ENCODE data around the gene RALGAPA2. TPM values are rescaled to one million over a fixed set of nuclear protein-coding genes. Genes with fewer than 3 reads are reported as not detected.

RALGAPA2 gene
- total RNA-seq, 1 donor from 2014 or later = 16.5 TPM

DNA sequence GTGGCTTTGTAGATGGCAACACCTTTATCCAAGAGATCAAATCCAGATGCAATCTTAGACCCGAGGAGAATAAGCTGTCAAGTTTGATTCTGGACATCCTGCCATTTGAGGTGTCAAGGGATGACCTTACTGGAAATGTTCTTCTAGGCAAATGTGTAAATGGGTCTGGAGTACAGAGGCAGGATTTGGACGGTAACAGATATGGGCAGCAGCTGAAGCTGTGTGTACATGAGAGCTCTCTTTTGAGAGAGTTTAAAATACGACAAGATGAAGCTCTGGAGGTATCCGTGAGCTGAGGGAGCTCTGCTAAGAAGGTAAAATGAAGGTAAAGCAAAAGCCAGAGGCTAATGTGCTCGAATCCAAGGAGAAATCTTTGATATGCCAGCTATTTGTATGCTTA, 56.6 kb downstream of the RALGAPA2 start:
- intact Hi-C loops (cut with DNase I) = no loop called here
- no peak for ATAC-seq

DNA sequence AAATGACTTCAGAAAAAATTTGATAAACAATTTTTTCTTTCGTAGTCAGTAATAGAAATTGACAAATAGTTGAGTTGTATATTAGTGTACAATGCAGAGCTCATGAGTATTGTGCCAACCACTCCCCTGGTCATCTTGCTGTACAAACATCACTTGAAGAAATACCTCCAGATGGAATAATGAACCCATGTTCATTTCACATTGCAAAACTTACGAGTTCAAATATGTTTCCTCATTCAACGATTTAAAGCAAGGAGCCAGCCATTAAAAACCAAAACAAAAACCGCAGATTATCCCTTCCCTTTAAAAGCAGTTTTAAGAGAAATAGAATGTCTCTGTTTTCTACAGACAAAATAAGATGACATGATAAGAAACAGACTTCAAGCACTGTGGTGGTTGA, 62.5 kb downstream of the RALGAPA2 start:
- DNase-seq (ENCODE audit: missing footprints) (no peak), ATAC-seq (no peak)
- intact Hi-C loops (cut with DNase I) = no loop called here

More for the DNA sequence above, 56.6 kb downstream of the RALGAPA2 start:
- no peak for DNase-seq (ENCODE audit: missing footprints)

DNA sequence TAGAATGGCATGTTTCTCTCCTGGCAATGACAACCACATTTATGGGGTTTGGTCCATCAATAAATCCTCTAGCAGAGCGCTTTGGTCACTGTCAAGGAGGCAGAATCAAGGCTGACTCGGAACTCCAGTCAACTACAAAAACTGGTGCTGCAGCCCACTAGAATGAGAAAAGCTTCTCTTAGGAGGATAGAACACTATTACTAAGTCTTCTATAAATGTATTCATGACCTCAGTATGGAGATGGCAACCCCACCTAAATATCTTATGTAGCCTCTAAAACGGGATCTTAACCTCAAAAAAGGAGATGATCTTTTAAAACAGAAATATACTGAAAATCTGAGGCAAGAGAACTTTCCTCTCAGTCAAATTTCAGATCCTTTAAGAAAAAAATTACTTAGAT, 68.5 kb downstream of the RALGAPA2 start:
- intact Hi-C loops (cut with DNase I) = no loop called here
- ATAC-seq = no peak

DNA sequence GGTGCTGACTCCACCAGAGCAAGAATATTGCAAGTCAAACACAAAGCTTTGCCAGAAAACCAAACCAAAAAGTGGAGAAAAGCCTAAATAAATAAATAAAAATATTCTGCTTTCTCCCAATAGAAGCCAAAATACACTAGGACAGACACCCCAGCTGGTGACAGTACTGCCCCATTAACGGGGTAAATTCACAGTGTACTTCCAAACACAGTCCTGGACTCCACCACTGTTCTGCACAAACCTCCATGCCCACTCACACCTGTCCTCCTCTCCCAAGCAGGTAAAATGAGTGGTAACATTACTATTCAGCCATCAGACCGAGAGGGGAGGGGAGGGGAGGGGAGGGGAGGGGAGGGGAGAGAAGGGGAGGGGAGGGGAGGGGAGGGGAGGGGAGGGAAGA, 70.7 kb downstream of the RALGAPA2 start:
- intact Hi-C loops (cut with DNase I) = no loop called here
- no peak for DNase-seq (ENCODE audit: missing footprints)
- no peak for ATAC-seq

More for the DNA sequence above, 68.5 kb downstream of the RALGAPA2 start:
- DNase-seq (ENCODE audit: missing footprints) = no peak

DNA sequence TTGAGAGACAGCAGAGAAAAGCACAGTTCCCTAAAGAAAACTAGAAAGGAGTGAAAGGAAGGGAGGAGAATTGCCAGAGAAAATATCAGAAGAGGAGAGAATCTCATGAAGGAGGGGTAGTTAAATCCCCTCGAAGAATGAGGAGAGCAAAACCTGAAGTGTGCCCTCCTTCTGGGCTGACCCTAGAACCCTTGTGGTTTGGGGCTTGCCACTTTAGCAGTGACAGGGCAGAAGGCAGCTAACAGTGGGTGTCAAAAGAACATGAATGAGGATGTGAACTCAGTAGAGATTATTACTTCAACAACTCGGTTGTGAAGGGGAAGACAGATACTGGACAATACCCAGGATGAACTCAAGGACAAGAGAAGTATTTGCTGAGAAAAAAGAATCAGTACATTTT, 73.6 kb downstream of the RALGAPA2 start:
- DNase-seq (ENCODE audit: missing footprints) (no peak), ATAC-seq (no peak)
- intact Hi-C loops (cut with DNase I) = no loop called here

DNA sequence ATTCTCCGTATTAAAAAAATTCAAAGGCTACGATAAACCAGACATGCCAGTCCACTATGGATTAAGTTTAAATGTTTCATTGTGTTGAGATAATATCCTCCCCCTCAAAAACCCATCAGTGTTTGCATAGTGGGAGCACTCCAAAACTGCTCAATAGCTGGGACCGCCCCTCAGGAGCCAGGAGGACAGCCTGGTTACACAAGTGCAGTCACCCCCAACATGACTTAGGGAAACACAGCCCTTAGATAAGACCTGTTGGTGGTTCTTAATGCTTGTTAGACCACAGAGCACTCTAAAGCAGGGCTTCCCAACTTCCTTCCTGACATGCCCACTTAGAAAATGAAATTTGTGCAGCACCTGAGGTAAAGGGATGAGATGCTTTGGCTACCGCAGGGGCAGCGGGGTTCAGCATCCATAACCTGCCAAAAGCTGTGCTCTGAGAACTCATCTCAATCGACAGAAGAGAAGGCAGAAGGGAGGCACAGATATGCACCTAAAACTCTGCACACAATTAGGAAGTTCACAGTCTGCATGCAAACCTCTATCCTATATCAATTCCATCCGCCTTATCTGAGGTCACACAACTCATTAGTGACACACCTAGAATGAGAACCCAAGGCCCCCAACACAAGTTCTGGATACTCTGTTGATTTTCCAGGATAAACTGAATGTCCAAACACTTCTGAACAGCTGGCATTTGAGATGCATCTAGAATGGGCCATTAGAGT, 74.3 kb downstream of the RALGAPA2 start:
- intact Hi-C loops (cut with DNase I) = no loop called here
- no peak for ATAC-seq
- DNase-seq (ENCODE audit: missing footprints) = no peak

DNA sequence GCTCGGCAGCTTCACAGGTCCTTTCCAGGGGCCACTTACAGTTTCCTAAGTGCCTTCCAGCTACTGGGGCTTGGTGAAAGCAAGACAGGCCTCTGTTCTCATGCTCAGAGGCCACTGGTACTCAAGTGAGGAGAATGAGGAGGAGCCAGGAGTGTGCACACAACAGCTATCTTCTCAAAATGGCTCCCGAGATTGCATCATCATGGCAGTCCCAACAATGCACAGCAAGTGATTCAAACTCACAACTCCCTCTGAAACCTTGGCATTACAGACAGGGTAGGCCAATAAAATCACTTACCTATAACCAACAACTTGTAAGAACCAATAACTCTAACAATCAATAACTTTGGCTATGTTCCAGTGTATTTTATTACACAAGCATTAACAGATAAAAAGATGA, 77.4 kb downstream of the RALGAPA2 start:
- DNase-seq (ENCODE audit: missing footprints) (no peak), ATAC-seq (no peak)
- intact Hi-C loops (cut with DNase I) = no loop called here

DNA sequence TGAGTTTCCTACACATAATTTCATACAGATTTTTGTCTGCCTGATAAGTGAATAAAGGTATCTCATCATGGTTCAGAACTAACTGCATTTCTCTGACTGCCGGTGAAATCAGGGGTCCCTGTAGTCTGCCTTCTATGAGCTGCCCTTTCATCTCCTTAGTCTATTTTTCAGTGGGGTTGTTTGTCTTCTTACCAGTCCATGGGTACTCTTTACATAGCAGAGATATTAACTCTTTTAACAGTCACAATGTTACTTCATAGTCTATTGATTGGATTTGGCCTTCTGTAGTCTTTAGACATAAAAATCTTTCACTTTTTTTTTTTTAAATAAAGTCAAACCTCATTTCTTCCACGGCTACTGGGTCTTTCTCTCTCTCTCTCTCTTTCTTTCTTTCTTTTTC, 79.8 kb downstream of the RALGAPA2 start:
- ATAC-seq = no peak
- DNase-seq (ENCODE audit: missing footprints) = no peak
- intact Hi-C loops (cut with DNase I) = no loop called here

DNA sequence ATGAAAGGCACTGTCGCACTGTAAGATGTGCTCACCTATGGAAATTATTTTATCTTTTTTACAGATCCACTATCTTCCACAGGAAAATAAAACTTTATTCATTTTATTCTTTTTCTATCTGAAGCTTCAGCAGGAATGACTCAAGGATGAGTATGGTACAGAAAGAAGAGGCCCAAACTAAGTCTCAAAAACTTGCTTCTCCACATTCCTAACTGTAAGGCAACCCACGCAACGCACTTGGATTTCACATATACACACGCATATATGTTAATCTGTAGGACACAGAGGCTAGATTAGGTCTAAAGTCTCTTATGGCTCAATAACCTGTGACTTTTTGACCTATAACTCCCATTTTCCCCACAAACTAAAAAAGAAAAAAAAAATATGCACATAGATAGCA, 81.9 kb downstream of the RALGAPA2 start:
- intact Hi-C loops (cut with DNase I) = no loop called here
- ATAC-seq = no peak
- DNase-seq (ENCODE audit: missing footprints) = no peak

DNA sequence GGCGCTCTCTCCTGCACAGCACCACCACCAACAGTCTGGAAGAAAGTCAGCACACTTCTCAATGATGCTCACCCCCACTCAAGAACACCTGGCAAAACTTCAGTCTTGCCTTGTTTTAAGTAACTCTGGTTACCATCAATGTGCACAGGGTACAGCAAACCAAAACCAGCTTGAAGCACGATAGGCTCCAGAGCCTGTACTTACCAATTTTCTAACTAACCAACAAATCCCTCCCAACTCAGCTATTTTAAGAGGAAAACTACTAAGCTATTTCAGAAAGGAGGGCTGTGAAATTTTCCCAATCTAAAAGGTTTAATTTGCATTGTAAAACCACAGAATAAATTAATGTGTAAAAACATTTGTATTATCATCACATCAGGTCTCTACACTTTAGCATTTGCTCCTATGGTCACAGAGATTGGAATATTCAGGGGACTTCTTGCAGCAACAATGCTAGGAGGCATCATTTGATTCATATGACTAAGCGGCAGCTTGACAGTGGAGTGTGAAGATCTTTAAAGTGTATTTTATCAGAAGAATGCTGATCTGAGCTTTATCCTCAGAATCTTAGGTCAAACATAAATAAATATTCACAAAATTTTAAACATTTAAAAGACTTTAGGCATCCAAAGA, 82.8 kb downstream of the RALGAPA2 start:
- no peak for ATAC-seq

DNA sequence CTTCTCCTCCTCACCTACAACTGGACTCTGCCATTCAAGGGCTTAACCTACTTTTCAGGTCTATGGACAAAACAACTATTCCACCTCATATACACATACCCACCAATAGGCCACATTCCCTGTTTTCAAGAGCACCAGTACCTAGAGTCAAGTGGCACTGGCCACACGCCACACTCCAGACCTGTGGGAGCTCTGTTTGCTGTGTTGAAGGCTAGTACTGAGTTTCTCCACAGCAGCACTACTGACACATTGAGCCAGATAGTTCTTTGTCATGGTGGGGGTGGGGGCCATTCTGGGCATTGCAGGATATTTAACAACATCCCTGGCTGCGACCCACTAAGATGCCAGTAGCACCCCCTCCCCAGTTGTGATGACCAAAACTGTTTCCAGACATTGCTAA, 84.1 kb downstream of the RALGAPA2 start:
- ATAC-seq (no peak), DNase-seq (ENCODE audit: missing footprints) (no peak)
- intact Hi-C loops (cut with DNase I) = no loop called here

More for the DNA sequence above, 82.8 kb downstream of the RALGAPA2 start:
- DNase-seq (ENCODE audit: missing footprints) = no peak
- intact Hi-C loops (cut with DNase I) = no loop called here

DNA sequence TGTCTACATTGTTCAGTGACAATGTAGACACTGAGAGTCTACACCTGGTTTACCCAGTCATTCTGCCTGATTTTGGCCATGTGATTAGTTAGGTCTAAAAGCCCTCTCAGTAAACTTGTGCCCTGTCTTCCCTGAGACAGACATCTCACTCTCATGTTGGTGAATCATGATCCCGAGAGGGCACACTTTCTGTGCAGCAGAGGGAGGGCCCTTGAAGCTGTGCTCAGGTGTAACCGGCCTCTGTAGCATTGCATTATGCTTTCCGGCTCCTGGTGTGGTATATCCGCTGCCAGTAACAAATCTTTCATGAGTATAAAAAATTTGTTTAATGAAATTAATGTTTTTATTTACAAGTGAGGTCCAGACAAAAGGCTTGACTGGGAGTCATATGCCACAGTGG, 85.0 kb downstream of the RALGAPA2 start:
- ATAC-seq (no peak), DNase-seq (ENCODE audit: missing footprints) (no peak)
- intact Hi-C loops (cut with DNase I) = no loop called here

DNA sequence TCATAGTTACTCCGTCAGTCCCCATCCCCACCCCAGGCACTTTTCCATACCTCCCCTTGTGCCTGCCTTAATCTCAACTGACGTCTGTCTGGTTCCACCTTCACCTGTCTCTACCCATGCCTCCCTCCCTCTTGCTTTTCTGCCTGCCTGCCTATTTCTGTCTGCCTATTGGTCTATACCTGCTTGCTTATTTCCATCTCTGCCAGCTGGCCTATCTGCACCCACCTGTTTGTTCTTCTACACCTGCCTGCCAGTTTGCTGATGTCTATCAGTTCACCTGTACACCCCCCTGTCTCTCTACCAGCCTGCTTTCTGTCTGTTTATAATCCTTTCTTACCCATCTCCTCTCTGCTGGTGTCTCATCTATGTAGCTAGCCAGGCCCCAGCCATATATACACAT, 87.5 kb downstream of the RALGAPA2 start:
- ATAC-seq (no peak), DNase-seq (ENCODE audit: missing footprints) (no peak)
- intact Hi-C loops (cut with DNase I) = no loop called here

DNA sequence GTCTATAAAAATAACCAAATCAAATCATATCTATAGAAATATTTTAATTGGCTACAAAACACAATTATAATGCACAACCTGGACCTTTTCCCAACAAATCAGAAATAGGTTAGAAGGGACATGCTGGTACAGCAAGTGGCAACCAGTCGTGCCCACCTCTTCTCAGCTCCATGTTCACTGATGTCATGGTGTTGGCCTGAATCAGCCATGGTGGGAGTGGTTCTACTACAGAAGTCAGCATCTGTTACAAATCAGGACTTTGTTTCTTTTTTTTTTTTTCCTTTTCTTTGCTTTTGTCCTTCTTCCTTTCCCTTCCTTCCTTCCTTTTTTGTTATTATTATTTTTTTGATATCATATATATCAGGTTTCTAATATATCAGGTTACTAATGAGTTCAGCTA, 91.2 kb downstream of the RALGAPA2 start:
- no peak for ATAC-seq
- no peak for DNase-seq (ENCODE audit: missing footprints)
- intact Hi-C loops (cut with DNase I) = no loop called here

DNA sequence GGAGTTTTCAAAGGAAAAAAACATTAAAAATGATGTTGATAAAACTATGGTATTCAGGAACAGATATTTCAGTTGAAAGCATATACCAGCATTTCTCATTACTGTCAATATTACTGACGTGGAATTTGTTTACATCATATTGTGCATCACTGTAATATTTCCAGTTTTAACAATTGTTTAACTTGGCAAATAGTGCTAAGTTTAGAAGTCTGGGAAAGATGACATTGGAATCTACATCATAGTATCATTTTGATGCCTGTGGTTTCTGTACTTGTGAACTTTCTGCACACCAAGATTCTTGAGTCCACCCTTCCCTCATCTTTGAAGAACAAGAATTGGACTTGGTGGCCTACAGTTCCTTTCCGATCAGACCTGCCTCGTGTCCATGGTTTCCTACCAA, 98.1 kb downstream of the RALGAPA2 start:
- ATAC-seq = no peak
- no peak for DNase-seq (ENCODE audit: missing footprints)
- intact Hi-C loops (cut with DNase I) = no loop called here

DNA sequence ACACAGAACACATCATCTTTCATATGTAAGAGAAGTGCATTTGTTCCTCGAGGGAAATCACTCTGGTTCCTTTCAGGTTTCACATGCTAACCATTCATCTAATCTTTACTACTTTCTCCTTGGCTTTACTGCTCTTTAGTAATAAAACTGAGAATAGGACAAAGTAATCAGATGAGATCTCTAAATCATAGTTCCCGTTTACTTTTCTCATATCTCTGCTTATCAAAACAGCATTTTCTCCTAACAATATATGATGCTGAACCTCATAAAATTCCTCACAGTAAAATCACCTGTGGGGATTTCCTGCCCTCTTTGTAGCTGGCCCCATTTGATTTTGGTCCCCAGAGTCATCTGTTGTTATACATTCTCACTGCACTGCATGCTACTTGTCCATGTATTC, 100.2 kb downstream of the RALGAPA2 start:
- DNase-seq (ENCODE audit: missing footprints) = no peak
- intact Hi-C loops (cut with DNase I) = no loop called here
- no peak for ATAC-seq

DNA sequence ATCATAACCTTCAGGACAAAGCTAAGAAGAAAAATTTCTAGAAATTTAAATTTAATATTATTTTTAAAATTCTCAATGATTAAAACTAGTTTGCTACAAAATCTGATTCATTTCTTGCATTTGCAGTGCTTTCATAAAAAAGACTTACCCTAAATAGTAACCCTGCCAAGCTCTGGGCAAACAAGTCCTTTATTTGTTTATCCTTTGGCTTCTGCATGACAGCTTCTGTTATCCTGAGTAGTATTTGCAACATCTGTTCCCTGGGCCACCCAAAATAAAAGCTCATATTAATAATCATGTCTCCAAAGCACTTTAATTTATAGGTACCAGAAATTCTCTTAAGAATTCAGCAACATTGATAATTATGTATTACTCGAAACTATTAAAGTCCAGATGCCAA, 101.3 kb downstream of the RALGAPA2 start:
- DNase-seq (ENCODE audit: missing footprints) (no peak), ATAC-seq (no peak)
- intact Hi-C loops (cut with DNase I) = no loop called here

DNA sequence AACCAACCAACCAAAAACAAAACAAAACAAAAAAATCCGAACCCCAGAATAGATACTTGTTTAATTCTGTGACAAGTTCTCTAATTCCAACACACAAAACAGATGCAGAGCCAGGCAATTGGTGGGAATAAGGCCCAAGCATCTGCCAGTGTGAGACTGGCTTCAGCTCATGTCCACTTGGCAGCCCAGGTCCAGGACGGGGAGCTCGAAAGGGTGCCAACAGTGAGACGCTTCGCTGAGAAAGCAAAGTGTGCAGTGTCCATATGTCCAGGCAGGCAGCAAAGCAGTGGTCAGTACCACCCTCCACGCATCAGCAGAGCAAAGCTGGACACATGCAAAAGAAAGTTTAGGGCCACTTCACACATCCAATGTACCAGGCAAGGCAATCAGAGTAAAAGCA, 102.9 kb downstream of the RALGAPA2 start:
- intact Hi-C loops (cut with DNase I) = no loop called here
- ATAC-seq = no peak
- no peak for DNase-seq (ENCODE audit: missing footprints)

DNA sequence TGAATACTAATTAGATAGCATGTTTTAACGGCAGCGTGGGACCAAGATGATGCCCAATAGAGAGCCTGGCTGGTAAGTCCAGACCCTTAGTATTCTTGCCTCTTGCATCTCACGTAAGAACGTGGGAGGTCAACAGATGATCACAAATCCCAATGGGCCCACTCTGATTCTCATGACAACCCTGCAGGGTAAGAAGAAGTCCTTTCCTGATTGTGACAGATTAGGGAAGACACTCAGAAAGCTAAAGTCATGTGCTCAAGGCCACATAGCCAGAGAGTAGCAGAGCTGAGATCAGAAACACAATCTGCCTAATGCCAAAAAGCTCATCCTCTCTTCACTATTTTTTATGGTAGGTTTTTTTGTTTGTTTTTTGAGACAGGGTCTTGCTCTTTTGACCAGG, 103.8 kb downstream of the RALGAPA2 start:
- intact Hi-C loops (cut with DNase I) = no loop called here
- no peak for DNase-seq (ENCODE audit: missing footprints)
- ATAC-seq = no peak

DNA sequence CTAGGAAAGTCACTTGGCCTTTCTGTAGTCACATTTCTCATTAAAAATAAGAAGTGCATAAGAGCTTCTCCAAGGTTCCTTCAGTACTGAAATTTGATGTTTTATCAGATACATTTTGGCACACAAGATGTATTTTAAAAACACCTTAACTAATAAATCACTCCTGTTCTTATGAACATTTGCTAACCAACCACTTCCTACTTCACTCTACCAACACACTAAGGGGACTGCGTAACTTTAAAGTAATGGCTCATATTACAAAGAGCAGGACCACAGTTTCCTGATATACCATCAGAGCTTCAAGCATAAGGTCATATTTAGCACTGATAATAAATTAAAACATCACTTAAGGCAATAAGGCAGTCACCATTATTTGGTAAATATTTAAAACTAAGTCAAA, 104.4 kb downstream of the RALGAPA2 start:
- ATAC-seq = no peak
- intact Hi-C loops (cut with DNase I) = no loop called here
- DNase-seq (ENCODE audit: missing footprints) = no peak

DNA sequence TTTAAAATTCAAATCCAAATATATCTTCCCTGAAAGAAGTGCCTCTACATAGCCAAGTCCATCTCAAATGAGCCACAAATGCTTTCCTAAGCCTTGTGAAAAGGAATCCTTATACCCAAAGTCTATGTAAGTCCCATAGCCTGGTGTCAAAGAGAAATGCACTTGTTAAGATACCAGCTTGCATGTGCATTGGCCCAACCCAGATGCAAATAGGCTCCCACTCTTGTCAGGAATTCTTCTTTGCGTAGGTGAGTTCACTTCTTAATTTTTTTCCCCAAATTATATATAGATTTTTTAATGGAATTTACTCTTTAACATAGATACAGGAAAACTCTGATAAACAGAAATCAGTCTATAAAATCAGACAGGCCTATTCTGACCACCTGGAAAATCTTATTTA, 105.6 kb downstream of the RALGAPA2 start:
- no peak for ATAC-seq
- intact Hi-C loops (cut with DNase I) = no loop called here
- DNase-seq (ENCODE audit: missing footprints) = no peak

All from Right ventricle myocardium inferior (tissue), 1 donor.